ENCODE measurements around the gene DSEL.
A peak's percentile ranks its signal among the peaks of the same experiment; 100 is the strongest.

The DSEL gene

GRCh38 chr18:67500522-67501205 is 15.9 kb downstream of the DSEL start:
- DNase-seq (ENCODE audit: low spot score): no peak

- DNase-seq (ENCODE audit: low spot score): no peak
Measured at GRCh38 chr18:67496469-67496868, 20.1 kb downstream of the DSEL start.

GRCh38 chr18:67486534-67486933 is 30.0 kb downstream of the DSEL start:
- no peak for DNase-seq (ENCODE audit: low spot score)

- DNase-seq (ENCODE audit: low spot score): no peak
Measured at GRCh38 chr18:67485655-67486054, 30.9 kb downstream of the DSEL start.

GRCh38 chr18:67484458-67484857 is 32.1 kb downstream of the DSEL start:
- DNase-seq (ENCODE audit: low spot score): no peak

GRCh38 chr18:67483952-67484351 is 32.6 kb downstream of the DSEL start:
- DNase-seq (ENCODE audit: low spot score): no peak

- DNase-seq (ENCODE audit: low spot score): peak; percentile 75
Measured at GRCh38 chr18:67483237-67483636, 33.3 kb downstream of the DSEL start.

- no peak for DNase-seq (ENCODE audit: low spot score)
Measured at GRCh38 chr18:67478249-67478648, 38.3 kb downstream of the DSEL start.

- no peak for DNase-seq (ENCODE audit: low spot score)
Measured at GRCh38 chr18:67477522-67477921, 39.0 kb downstream of the DSEL start.

GRCh38 chr18:67476585-67476984 is 39.9 kb downstream of the DSEL start:
- no peak for DNase-seq (ENCODE audit: low spot score)

GRCh38 chr18:67475673-67476072 is 40.8 kb downstream of the DSEL start:
- no peak for DNase-seq (ENCODE audit: low spot score)

GRCh38 chr18:67468038-67468437 is 48.5 kb downstream of the DSEL start:
- DNase-seq (ENCODE audit: low spot score): no peak

- DNase-seq (ENCODE audit: low spot score): no peak
Measured at GRCh38 chr18:67467188-67467587, 49.3 kb downstream of the DSEL start.

- no peak for DNase-seq (ENCODE audit: low spot score)
Measured at GRCh38 chr18:67464499-67464898, 52.0 kb downstream of the DSEL start.

- DNase-seq (ENCODE audit: low spot score): peak; percentile 67
Measured at GRCh38 chr18:67463829-67464228, 52.7 kb downstream of the DSEL start.

- no peak for DNase-seq (ENCODE audit: low spot score)
Measured at GRCh38 chr18:67456711-67457110, 59.8 kb downstream of the DSEL start.
